H1 (cell line): ENCODE results near the gene CGB3. TPM values are rescaled to one million over a fixed set of nuclear protein-coding genes. Genes with fewer than 3 reads are reported as not detected.

ENCODE experiments used
- CTCF ChIA-PET: fragments of 300-600 bp; sonication (Branson Sonifier 250); formaldehyde crosslinking; loops from one replicate; lab custom pipeline; 2021; ENCODE audit not compliant: partially characterized antibody; lab: Charles Lee
- POLR2A ChIA-PET: fragments of 300-600 bp; sonication (Branson Sonifier 250); formaldehyde crosslinking; loops from one replicate; lab custom pipeline; 2021; ENCODE audit warnings: inconsistent platforms; ENCODE audit not compliant: partially characterized antibody; lab: Charles Lee
- DNase-seq, 2 experiments: peaks; one replicate each; pipeline versions ENCODE4 v3.0.0 to v3.0.0-alpha.2; 2010 to 2022; ENCODE audit warnings: low spot score in 2 of 2, low read depth in 1 of 2, mixed read lengths in 1 of 2
- FAIRE-seq: peaks from 2 replicates; lab custom pipeline; 2011; peaks lifted over from hg19 to GRCh38; lab: Jason Lieb, UNC
- H2AFZ ChIP-seq: 2 replicates; pipeline ENCODE4 v1.8.1; 2012; ENCODE audit warnings: low read length, inconsistent platforms
- H2AK5ac ChIP-seq: 2 replicates; pipeline ENCODE4 v1.6.1; 2013; ENCODE audit warnings: low read depth, low read length
- H2BK120ac ChIP-seq: replicated peaks from 2 replicates; pipeline ENCODE3; 2013; ENCODE audit warnings: low read depth, low read length, inconsistent platforms
- H2BK12ac ChIP-seq: 2 replicates; pipeline ENCODE4 v1.6.1; 2013; ENCODE audit warnings: low read depth, low read length
- H2BK15ac ChIP-seq: 2 replicates; pipeline ENCODE4 v1.6.1; 2013; ENCODE audit warnings: low read length
- H2BK20ac ChIP-seq: 2 replicates; pipeline ENCODE4 v1.6.1; 2013; ENCODE audit warnings: low read length
- H2BK5ac ChIP-seq: 2 replicates; pipeline ENCODE4 v1.6.1; 2013; ENCODE audit warnings: low read depth, low read length
- H3K14ac ChIP-seq: 2 replicates; pipeline ENCODE4 v1.6.1; 2013; ENCODE audit warnings: inconsistent platforms; ENCODE audit not compliant: insufficient read length
- H3K18ac ChIP-seq: 2 replicates; pipeline ENCODE4 v1.6.1; 2013; ENCODE audit warnings: low read length; ENCODE audit errors: extremely low read depth
- H3K23ac ChIP-seq: 2 replicates; pipeline ENCODE4 v1.6.1; 2013; ENCODE audit warnings: inconsistent platforms; ENCODE audit not compliant: insufficient read length
- H3K23me2 ChIP-seq: 2 replicates; pipeline ENCODE4 v1.6.1; 2013; ENCODE audit warnings: low read depth, low read length
- H3K27ac ChIP-seq: 2 replicates; pipeline ENCODE4 v1.6.1; 2011; ENCODE audit warnings: low read depth, low read length, inconsistent platforms
- H3K27me3 ChIP-seq, 4 experiments: replicated peaks in 1 of 4; 1 replicate in 1 of 4; 2 replicates in 3 of 4; pipeline versions ENCODE4 v1.6.1 to v1.8.1; 2011 to 2013; ENCODE audit warnings: low read length in 3 of 4, mild to moderate bottlenecking in 3 of 4, inconsistent platforms in 2 of 4, mixed read lengths in 2 of 4, moderate library complexity in 1 of 4; ENCODE audit not compliant: control insufficient read depth in 3 of 4, insufficient read depth in 3 of 4; ENCODE audit errors: extremely low read depth in 1 of 4
- H3K36me3 ChIP-seq, 4 experiments: 2 replicates each; pipeline versions ENCODE4 v1.6.1 to v1.8.1; 2011 to 2013; ENCODE audit warnings: mild to moderate bottlenecking in 4 of 4, low read length in 3 of 4, moderate library complexity in 2 of 4, control low read depth in 1 of 4, inconsistent platforms in 1 of 4; ENCODE audit not compliant: insufficient read depth in 4 of 4, control insufficient read depth in 2 of 4
- H3K4ac ChIP-seq: replicated peaks from 2 replicates; pipeline ENCODE3; 2013; ENCODE audit warnings: low read length, low read depth, mixed read lengths, inconsistent platforms; ENCODE audit not compliant: insufficient read length
- H3K4me1 ChIP-seq, 4 experiments: replicated peaks in 1 of 4; 1 replicate in 1 of 4; 2 replicates in 3 of 4; pipeline versions ENCODE4 v1.6.1 to v1.8.1; 2011 to 2013; ENCODE audit warnings: low read length in 3 of 4, inconsistent platforms in 2 of 4, mixed read lengths in 1 of 4; ENCODE audit not compliant: insufficient read depth in 4 of 4, control insufficient read depth in 3 of 4
- H3K4me2 ChIP-seq, 2 experiments: 2 replicates each; pipeline versions ENCODE4 v1.6.1 to v1.8.1; 2011 to 2013; ENCODE audit warnings: low read depth in 2 of 2, low read length in 2 of 2, control low read depth in 1 of 2, inconsistent platforms in 1 of 2, mild to moderate bottlenecking in 1 of 2; ENCODE audit not compliant: insufficient read depth in 1 of 2
- H3K4me3 ChIP-seq, 4 experiments: fragments of 200-600, 300-600 bp in 1 of 4; sonication (generic), shearing (Covaris generic), sonication (Bioruptor Twin) in 1 of 4; 2 replicates each; pipeline versions ENCODE4 v1.5.1 to v1.8.1; 2011 to 2016; ENCODE audit warnings: low read length in 4 of 4, low read depth in 3 of 4, control low read depth in 2 of 4, inconsistent platforms in 2 of 4, mild to moderate bottlenecking in 2 of 4, mixed read lengths in 1 of 4, moderate library complexity in 1 of 4; ENCODE audit not compliant: insufficient read depth in 2 of 4; ENCODE audit errors: extremely low read depth in 1 of 4
- H3K56ac ChIP-seq: replicated peaks from 2 replicates; pipeline ENCODE3; 2013; ENCODE audit warnings: low read depth, mild to moderate bottlenecking, mixed read lengths, low read length, inconsistent platforms; ENCODE audit not compliant: insufficient read length
- H3K79me1 ChIP-seq: 2 replicates; pipeline ENCODE4 v1.6.1; 2013; ENCODE audit warnings: low read depth, low read length, control low read depth
- H3K79me2 ChIP-seq, 2 experiments: 2 replicates each; pipeline versions ENCODE4 v1.6.1 to v1.8.1; 2012 to 2013; ENCODE audit warnings: low read length in 2 of 2, mild to moderate bottlenecking in 2 of 2, inconsistent platforms in 1 of 2; ENCODE audit not compliant: insufficient read depth in 2 of 2, control insufficient read depth in 1 of 2
- H3K9ac ChIP-seq, 4 experiments: replicated peaks in 1 of 4; 1 replicate in 1 of 4; 2 replicates in 3 of 4; pipeline versions ENCODE4 v1.6.1 to v1.8.1; 2011 to 2013; ENCODE audit warnings: low read depth in 3 of 4, low read length in 3 of 4, control low read depth in 2 of 4, mild to moderate bottlenecking in 2 of 4, moderate library complexity in 2 of 4, inconsistent platforms in 1 of 4; ENCODE audit errors: extremely low read depth in 1 of 4
- H3K9me3 ChIP-seq, 2 experiments: 2 replicates each; pipeline versions ENCODE4 v1.6.1 to v1.8.1; 2012 to 2013; ENCODE audit warnings: mild to moderate bottlenecking in 2 of 2, moderate library complexity in 2 of 2, control low read depth in 1 of 2, inconsistent platforms in 1 of 2, low read depth in 1 of 2, low read length in 1 of 2, mixed read lengths in 1 of 2; ENCODE audit not compliant: insufficient read depth in 2 of 2
- H4K20me1 ChIP-seq, 2 experiments: replicated peaks in 1 of 2; 2 replicates each; pipeline versions ENCODE3 to v1.8.1; 2011 to 2013; ENCODE audit warnings: inconsistent platforms in 2 of 2, low read length in 2 of 2, mild to moderate bottlenecking in 1 of 2; ENCODE audit not compliant: insufficient read depth in 2 of 2, control insufficient read depth in 1 of 2
- H4K5ac ChIP-seq: 2 replicates; pipeline ENCODE4 v1.6.1; 2013; ENCODE audit warnings: low read length, low read depth, mixed read lengths, inconsistent platforms; ENCODE audit not compliant: insufficient read length
- H4K8ac ChIP-seq: 2 replicates; pipeline ENCODE4 v1.8.0; 2013; ENCODE audit warnings: mild to moderate bottlenecking, moderate library complexity, low read length, inconsistent platforms; ENCODE audit not compliant: insufficient read depth; ENCODE audit errors: extremely low read depth
- H4K91ac ChIP-seq: replicated peaks from 2 replicates; pipeline ENCODE3; 2013; ENCODE audit warnings: low read length, mixed read lengths, inconsistent platforms; ENCODE audit not compliant: insufficient read length
- JUND ChIP-seq: IDR thresholded peaks from 2 replicates; pipeline ENCODE4 v1.6.1; 2011; ENCODE audit warnings: mild to moderate bottlenecking, improper control_type of control experiment, low read length
- WGBS, 2 experiments: shearing (Covaris generic) in 1 of 2; methylation state at CpG; one replicate each; pipeline versions ENCODE4 v1.1.6 to v1.1.7; 2013 to 2015; ENCODE audit warnings: low lambda C conversion rate in 2 of 2, mixed read lengths in 2 of 2, inconsistent platforms in 1 of 2, low coverage in 1 of 2, missing lambda C conversion rate in 1 of 2; ENCODE audit not compliant: insufficient replicate concordance in 2 of 2, insufficient coverage in 1 of 2, insufficient read length in 1 of 2; ENCODE audit errors: extremely low coverage in 1 of 2, missing lambda C conversion rate in 1 of 2; 5-methylcytosine and 5-hydroxymethylcytosine counted together
- polyA plus RNA-seq, 7 experiments: library from polyadenylated mRNA; depleted of rRNA in 3 of 7; stranded (reverse) in 5 of 7; unstranded in 2 of 7; fragments of >200 nt in 5 of 7; fragments of 200-250 nt in 2 of 7; gene quantifications; 1 replicate in 5 of 7; 2 replicates in 1 of 7; 4 replicates in 1 of 7; pipeline versions ENCODE4 v1.2.1 to v1.2.3, GENCODE V29; 2011 to 2013; ENCODE audit warnings: missing spikeins in 2 of 7, mixed read lengths in 2 of 7
- total RNA-seq: library from RNA; stranded (reverse); fragmentation: NEBNext Ultra II Directional; extraction: Animal tissue kit (Norgen Biotek cat#: 25700); gene quantifications from 2 replicates; pipeline ENCODE4 v1.2.1, GENCODE V29; 2021

The CGB3 gene
- total and polyA plus RNA-seq, 2 of the 8 experiments (the other 6 are each of a cell fraction or from before 2014, with no cell fraction given) = not detected

DNA sequence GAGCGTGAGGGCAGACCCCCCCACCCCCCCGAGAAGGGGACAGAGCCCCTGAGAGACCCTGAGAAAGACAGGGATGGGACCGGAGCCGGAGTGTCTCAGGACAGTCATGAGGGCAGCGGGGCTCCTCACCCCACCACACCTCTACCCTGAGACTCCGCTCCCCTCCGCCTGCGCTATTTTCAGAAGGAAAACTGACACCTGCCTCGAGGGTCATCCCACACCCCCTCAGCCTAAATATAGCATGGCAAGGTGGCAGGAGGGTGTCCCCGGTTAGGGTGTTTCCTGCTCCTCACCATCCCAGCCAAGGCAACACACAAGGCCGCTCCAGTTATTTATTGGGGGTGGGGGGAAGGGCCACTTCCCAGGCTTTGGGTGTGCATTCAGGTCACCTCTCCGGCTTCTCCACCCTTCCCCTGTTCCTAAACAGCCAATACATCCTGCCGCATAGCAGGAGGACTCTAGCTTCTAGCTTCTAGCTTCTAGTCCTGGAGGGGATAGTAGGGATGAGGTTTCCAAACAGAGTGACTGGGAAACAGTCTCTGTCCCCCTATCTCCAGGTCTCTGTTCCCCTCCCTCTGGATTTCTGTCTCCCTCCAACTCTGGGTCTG lies 41.9 kb upstream of the CGB3 start:
- WGBS, 2 experiments = 57% methylated on average over 12 of the region's 13 CpGs; no CpG with 5 or more reads in 1 of the 2 experiments
- no peak for TF ChIP-seq JUND
- TF ChIP-seq, all 59 proteins: peak for 0

More for the DNA sequence above, 41.9 kb upstream of the CGB3 start:
- 0 out of 2 replicates have a peak overlapping the region, but pooled peaks have one; percentile 50 for H2BK12ac ChIP-seq
- peak overlapping the region; percentile 88 to 90 for H3K4me2 ChIP-seq
- ChIA-PET POLR2A (interaction anchor here (1.0 to 1.5 kb wide), 2 partner anchors 12 to 52 kb away, joined by 3 read pairs; no protein-coding TSS in a partner anchor), CTCF (interaction anchor here (1.0 to 1.8 kb wide), 6 partner anchors 9 to 80 kb away, joined by 3 to 7 read pairs (median 4); partner anchors contain the start of genes GYS1 and RUVBL2)
- peak overlapping the region; percentile 35; the same call in 1 of the 2 replicates for H2BK5ac ChIP-seq
- peak overlapping the region in 2 of 4 experiments; percentile 28 to 45; a peak in 4 of 8 replicates for H3K4me3 ChIP-seq
- H4K91ac ChIP-seq = peak overlapping the region; percentile 25
- peak overlapping the region; percentile 32 for H3K4ac ChIP-seq
- H3K27ac ChIP-seq = no peak overlapping the region
- no peak overlapping the region for H3K56ac ChIP-seq
- H3K9me3 ChIP-seq = no peaks in the 10 kb centered on the region; a peak in 1 of 4 replicates
- no peak overlapping the region for H3K23ac ChIP-seq
- peaks cover 8% of the 10 kb centered on the region for H3K23me2 ChIP-seq
- no peak overlapping the region for H2BK15ac ChIP-seq
- H2BK120ac ChIP-seq = no peak overlapping the region
- no peaks in the 10 kb centered on the region for H3K79me1 ChIP-seq
- no peaks in the 10 kb centered on the region for H4K20me1 ChIP-seq
- H3K18ac ChIP-seq = no peak overlapping the region; the same call in 1 of the 2 replicates
- peak overlapping the region; percentile 13 for H4K5ac ChIP-seq
- peaks cover 0 to 22% (median 17%) of the 10 kb centered on the region in 4 experiments; a peak in 6 of 7 replicates for H3K4me1 ChIP-seq
- H3K36me3 ChIP-seq = no peaks in the 10 kb centered on the region
- no peak overlapping the region for H2AFZ ChIP-seq
- no peak overlapping the region for H2BK20ac ChIP-seq
- no peak overlapping the region for H4K8ac ChIP-seq
- no peak overlapping the region for H3K14ac ChIP-seq
- no peaks in the 10 kb centered on the region for H3K79me2 ChIP-seq
- H3K9ac ChIP-seq = no peak overlapping the region
- DNase-seq (no peak), FAIRE-seq (no peak)
- no peak overlapping the region for H2AK5ac ChIP-seq
- peaks cover 8 to 54% (median 46%) of the 10 kb centered on the region in 4 experiments for H3K27me3 ChIP-seq
